Keratinocyte (primary cell): Measurements from ENCODE around the gene CLDN5. TPM values are rescaled to one million over a fixed set of nuclear protein-coding genes. Genes with fewer than 3 reads are reported as not detected.

Source experiments
- DNase-seq: peaks from one replicate; pipeline ENCODE4 v3.0.0-alpha.2; 2011; ENCODE audit warnings: low read depth, missing footprints, low spot score
- FAIRE-seq: peaks from 2 replicates; lab custom pipeline; 2011; peaks lifted over from hg19 to GRCh38; lab: Jason Lieb, UNC
- H2AFZ ChIP-seq: 2 replicates; pipeline ENCODE4 v1.6.0; 2012; ENCODE audit warnings: low read length, control low read depth, inconsistent platforms; ENCODE audit not compliant: control insufficient read depth
- H3K27ac ChIP-seq: 2 replicates; pipeline ENCODE4 v1.5.1; 2011; ENCODE audit warnings: low read length; ENCODE audit not compliant: control insufficient read depth, insufficient read depth
- H3K27me3 ChIP-seq: 3 replicates; pipeline ENCODE4 v1.6.0; 2011; ENCODE audit warnings: low read length; ENCODE audit not compliant: control insufficient read depth, insufficient read depth; ENCODE audit errors: extremely low read depth
- H3K36me3 ChIP-seq, 2 experiments: 2 replicates in 1 of 2; 3 replicates in 1 of 2; pipeline ENCODE4 v1.5.1; 2011; ENCODE audit warnings: low read length in 2 of 2, mild to moderate bottlenecking in 1 of 2; ENCODE audit not compliant: control insufficient read depth in 2 of 2, insufficient read depth in 2 of 2; ENCODE audit errors: extremely low read depth in 1 of 2
- H3K4me1 ChIP-seq: 3 replicates; pipeline ENCODE4 v1.5.1; 2011; ENCODE audit warnings: low read length; ENCODE audit not compliant: control insufficient read depth, insufficient read depth; ENCODE audit errors: extremely low read depth
- H3K4me2 ChIP-seq: 3 replicates; pipeline ENCODE4 v1.6.0; 2011; ENCODE audit warnings: low read depth, low read length; ENCODE audit not compliant: control insufficient read depth, insufficient read depth; ENCODE audit errors: extremely low read depth
- H3K4me3 ChIP-seq, 3 experiments: fragments of 200-600 bp in 1 of 3; sonication (generic) in 1 of 3; 2 replicates in 2 of 3; 3 replicates in 1 of 3; pipeline ENCODE4 v1.5.1; 2011 to 2016; ENCODE audit warnings: low read length in 3 of 3, mild to moderate bottlenecking in 3 of 3, control low read depth in 2 of 3, inconsistent platforms in 1 of 3, low read depth in 1 of 3, mixed read lengths in 1 of 3, mixed run types in 1 of 3, moderate library complexity in 1 of 3; ENCODE audit not compliant: control insufficient read depth in 2 of 3, insufficient read depth in 2 of 3; ENCODE audit errors: extremely low read depth in 1 of 3
- H3K79me2 ChIP-seq: 2 replicates; pipeline ENCODE4 v1.6.0; 2012; ENCODE audit warnings: low read length; ENCODE audit not compliant: control insufficient read depth, insufficient read depth
- H3K9ac ChIP-seq: 3 replicates; pipeline ENCODE4 v1.6.0; 2011; ENCODE audit warnings: low read length; ENCODE audit not compliant: control insufficient read depth, insufficient read depth; ENCODE audit errors: extremely low read depth
- H3K9me1 ChIP-seq: 3 replicates; pipeline ENCODE4 v1.6.0; 2011; ENCODE audit warnings: low read length; ENCODE audit not compliant: control insufficient read depth, insufficient read depth; ENCODE audit errors: extremely low read depth
- H3K9me3 ChIP-seq: 2 replicates; pipeline ENCODE4 v1.5.1; 2012; ENCODE audit warnings: low read depth, low read length; ENCODE audit not compliant: control insufficient read depth
- H4K20me1 ChIP-seq: 3 replicates; pipeline ENCODE4 v1.6.0; 2011; ENCODE audit warnings: low read length; ENCODE audit not compliant: control insufficient read depth, insufficient read depth; ENCODE audit errors: extremely low read depth
- CTCF ChIP-seq, 3 experiments: IDR thresholded peaks in 1 of 3; conservative IDR thresholded peaks in 1 of 3; optimal IDR thresholded peaks in 1 of 3; 2 replicates in 2 of 3; 3 replicates in 1 of 3; pipeline versions ENCODE3 to v1.5.1; 2011; ENCODE audit warnings: low read length in 3 of 3, mild to moderate bottlenecking in 3 of 3, moderate library complexity in 2 of 3, control low read depth in 1 of 3, inconsistent platforms in 1 of 3; ENCODE audit not compliant: insufficient read depth in 2 of 3; ENCODE audit errors: extremely low read depth in 1 of 3
- EZH2 ChIP-seq: IDR thresholded peaks from one replicate; pipeline ENCODE4 v1.6.1; 2012; ENCODE audit warnings: inconsistent platforms, mild to moderate bottlenecking, low read length, moderate library complexity
- dilution Hi-C: fragments of 300-500 bp; cut with MboI; formaldehyde crosslinking; loops from one replicate; pipeline ENCODE4 v1.7.0; 2020; ENCODE audit warnings: low sequenced_read_pairs; ENCODE audit not compliant: extremely low pct_ligation_motif_present
- polyA plus RNA-seq, 5 experiments: library from polyadenylated mRNA; depleted of rRNA in 3 of 5; stranded (reverse) in 3 of 5; stranded (forward) in 1 of 5; unstranded in 1 of 5; fragments of >200 nt; gene quantifications; 1 replicate in 1 of 5; 2 replicates in 3 of 5; 3 replicates in 1 of 5; pipeline versions ENCODE4 v1.2.1 to v1.2.3, GENCODE V29; 2011 to 2012; ENCODE audit warnings: missing spikeins in 2 of 5, low read depth in 1 of 5, low replicate concordance in 1 of 5

Gene CLDN5
- polyA plus RNA-seq, 1 donor (not counting 4 experiments of a cell fraction or from before 2014, with no cell fraction given), result not detected

GRCh38 chr22:19571207-19571795, 47.1 kb upstream of the CLDN5 start:
- no peak overlapping the region for H2AFZ ChIP-seq
- peaks cover 4% of the 10 kb centered on the region for H3K9me1 ChIP-seq
- H3K79me2 ChIP-seq, result no peaks in the 10 kb centered on the region
- H3K9me3 ChIP-seq, result no peaks in the 10 kb centered on the region
- no peak for TF ChIP-seq CTCF (optimal IDR thresholded peaks at IDR 0.05 in 1 of 3, IDR thresholded peaks at IDR 0.05 in 1 of 3, conservative IDR thresholded peaks at IDR 0.05 in 1 of 3; ENCODE audit: extremely low read depth in 1 of 3, insufficient read depth in 2 of 3, low read length in 3 of 3)
- no peak for TF ChIP-seq EZH2
- FAIRE-seq, result no peak
- H3K9ac ChIP-seq, result no peak overlapping the region
- no peaks in the 10 kb centered on the region for H3K36me3 ChIP-seq
- no peaks in the 10 kb centered on the region for H4K20me1 ChIP-seq
- no peak overlapping the region for H3K4me3 ChIP-seq
- H3K4me2 ChIP-seq, result no peak overlapping the region
- no peaks in the 10 kb centered on the region for H3K27me3 ChIP-seq
- DNase-seq, result no peak
- H3K4me1 ChIP-seq, result peaks cover 33% of the 10 kb centered on the region
- dilution Hi-C loops, result no loop called here
- H3K27ac ChIP-seq, result no peak overlapping the region

GRCh38 chr22:19569976-19570375, 45.8 kb upstream of the CLDN5 start:
- no peaks in the 10 kb centered on the region for H3K27me3 ChIP-seq
- H3K79me2 ChIP-seq, result no peaks in the 10 kb centered on the region
- H3K4me3 ChIP-seq, result no peak overlapping the region
- H3K9me3 ChIP-seq, result no peaks in the 10 kb centered on the region
- H3K9ac ChIP-seq, result no peak overlapping the region
- peaks cover 4% of the 10 kb centered on the region for H3K9me1 ChIP-seq
- H3K36me3 ChIP-seq, result no peaks in the 10 kb centered on the region
- H2AFZ ChIP-seq, result no peak overlapping the region
- no peaks in the 10 kb centered on the region for H4K20me1 ChIP-seq
- no peak for DNase-seq
- H3K27ac ChIP-seq, result no peak overlapping the region
- no peak for FAIRE-seq
- TF ChIP-seq EZH2, result no peak
- no peak for TF ChIP-seq CTCF (optimal IDR thresholded peaks at IDR 0.05 in 1 of 3, IDR thresholded peaks at IDR 0.05 in 1 of 3, conservative IDR thresholded peaks at IDR 0.05 in 1 of 3; ENCODE audit: extremely low read depth in 1 of 3, insufficient read depth in 2 of 3, low read length in 3 of 3)
- peaks cover 32% of the 10 kb centered on the region for H3K4me1 ChIP-seq
- H3K4me2 ChIP-seq, result no peak overlapping the region
- dilution Hi-C loops, result no loop called here
